PC-3 (cell line): Measurements from ENCODE around the gene FBXL7.

ENCODE experiments used
- EZH2 ChIP-seq: fragments of 300-600 bp; sonication (generic); IDR thresholded peaks from one replicate; pipeline ENCODE4 v1.6.1; 2017; ENCODE audit warnings: antibody characterized with exemption, mild to moderate bottlenecking, low read length; ENCODE audit not compliant: unreplicated experiment
- EZH2phosphoT487 ChIP-seq: fragments of 300-600 bp; sonication (generic); IDR thresholded peaks from 2 replicates; pipeline ENCODE4 v1.6.1; 2018; ENCODE audit warnings: mild to moderate bottlenecking, antibody characterized with exemption, low read length, borderline replicate concordance
- TF ChIP-seq, protein P1 (sequence below): fragments of 300-600 bp; sonication (generic); conservative IDR thresholded peaks from 2 replicates; pipeline ENCODE4 v1.5.1; 2017; ENCODE audit warnings: antibody characterized with exemption, low read depth, mild to moderate bottlenecking, low read length

DNA sequence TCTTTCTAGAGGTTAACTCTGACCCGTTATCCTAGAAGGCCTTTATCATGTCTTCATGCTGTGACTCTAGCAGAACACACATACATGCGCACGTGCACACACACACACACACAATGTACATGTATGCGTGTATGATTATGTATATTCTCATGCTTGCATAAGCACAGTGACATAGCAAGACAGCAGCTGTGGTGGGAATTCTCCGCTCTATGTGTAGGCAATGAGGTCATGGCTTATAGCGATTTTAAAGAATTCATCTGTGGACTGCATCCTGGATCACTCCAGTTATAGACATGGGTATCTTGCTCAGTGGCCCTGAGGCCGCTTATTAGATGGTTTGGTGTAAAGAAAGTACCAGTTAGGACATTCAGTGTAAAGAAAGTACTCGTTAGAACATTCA lies 106.2 kb downstream of the FBXL7 start:
- TF ChIP-seq, protein P1, sequence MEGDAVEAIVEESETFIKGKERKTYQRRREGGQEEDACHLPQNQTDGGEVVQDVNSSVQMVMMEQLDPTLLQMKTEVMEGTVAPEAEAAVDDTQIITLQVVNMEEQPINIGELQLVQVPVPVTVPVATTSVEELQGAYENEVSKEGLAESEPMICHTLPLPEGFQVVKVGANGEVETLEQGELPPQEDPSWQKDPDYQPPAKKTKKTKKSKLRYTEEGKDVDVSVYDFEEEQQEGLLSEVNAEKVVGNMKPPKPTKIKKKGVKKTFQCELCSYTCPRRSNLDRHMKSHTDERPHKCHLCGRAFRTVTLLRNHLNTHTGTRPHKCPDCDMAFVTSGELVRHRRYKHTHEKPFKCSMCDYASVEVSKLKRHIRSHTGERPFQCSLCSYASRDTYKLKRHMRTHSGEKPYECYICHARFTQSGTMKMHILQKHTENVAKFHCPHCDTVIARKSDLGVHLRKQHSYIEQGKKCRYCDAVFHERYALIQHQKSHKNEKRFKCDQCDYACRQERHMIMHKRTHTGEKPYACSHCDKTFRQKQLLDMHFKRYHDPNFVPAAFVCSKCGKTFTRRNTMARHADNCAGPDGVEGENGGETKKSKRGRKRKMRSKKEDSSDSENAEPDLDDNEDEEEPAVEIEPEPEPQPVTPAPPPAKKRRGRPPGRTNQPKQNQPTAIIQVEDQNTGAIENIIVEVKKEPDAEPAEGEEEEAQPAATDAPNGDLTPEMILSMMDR = no peak
- no peak for TF ChIP-seq EZH2
- TF ChIP-seq EZH2phosphoT487 = no peak
